Measurements from ENCODE around the gene EMC8. TPM values are rescaled to one million over a fixed set of nuclear protein-coding genes. Genes with fewer than 3 reads are reported as not detected.

The EMC8 gene
- total and polyA plus RNA-seq, 3 experiments from 2014 or later = 27.6 to 56.2 (median 52.2) TPM

DNA sequence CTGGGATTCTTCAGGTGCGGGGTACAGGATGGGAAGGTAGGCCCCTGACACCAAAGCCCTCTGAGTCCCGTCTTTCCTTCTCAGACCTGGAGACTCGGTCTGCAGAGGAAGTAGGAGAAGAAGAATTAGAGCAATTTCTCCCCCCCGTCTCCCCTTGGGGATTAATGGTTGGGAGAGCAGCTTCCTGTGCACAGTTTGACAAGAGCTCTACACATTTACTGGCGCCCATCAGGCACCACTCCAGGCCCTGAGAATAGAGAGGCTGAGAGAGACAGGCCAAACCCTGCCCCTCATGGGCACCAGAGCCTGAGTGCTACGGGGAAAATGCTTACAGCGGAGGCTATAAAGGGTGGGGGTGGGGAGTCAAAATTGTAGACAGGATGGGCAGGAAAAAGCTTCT is 44.9 kb downstream of the EMC8 start:
- H3K27ac ChIP-seq (ENCODE audit: low read depth, low read length) = no peak overlapping the region
- H3K4me3 Mint-ChIP-seq = no peak overlapping the region
- H3K4me1 ChIP-seq (ENCODE audit: insufficient read depth, low read length) = no peaks in the 10 kb centered on the region
- H3K4me1 Mint-ChIP-seq = peaks cover 7 to 30% (median 11%) of the 10 kb centered on the region in 3 donors
- no peaks in the 10 kb centered on the region for H3K9me3 Mint-ChIP-seq
- no peak overlapping the region for H3K4me3 ChIP-seq (ENCODE audit: low read length)
- no peak for DNase-seq
- H3K36me3 Mint-ChIP-seq = peaks cover 0 to 1% (median 0%) of the 10 kb centered on the region in 3 donors
- peak overlapping the region in 1 of 8 donors; percentile 40 for H3K27ac Mint-ChIP-seq
- ChIA-PET POLR2A (no interaction called here), CTCF (interaction anchor here (0.6 kb wide), 1 partner anchor 210 kb away, joined by 4 read pairs; no protein-coding TSS in a partner anchor)
- no peaks in the 10 kb centered on the region for H3K36me3 ChIP-seq (ENCODE audit: insufficient read depth, low read length)
- peaks cover 26 to 51% of the 10 kb centered on the region in 2 donors for H3K27me3 Mint-ChIP-seq
- H3K9me3 ChIP-seq (ENCODE audit: low read length) = no peaks in the 10 kb centered on the region
- H3K27me3 ChIP-seq (ENCODE audit: insufficient read depth, low read length, poor library complexity, severe bottlenecking) = peaks cover 20% of the 10 kb centered on the region

DNA sequence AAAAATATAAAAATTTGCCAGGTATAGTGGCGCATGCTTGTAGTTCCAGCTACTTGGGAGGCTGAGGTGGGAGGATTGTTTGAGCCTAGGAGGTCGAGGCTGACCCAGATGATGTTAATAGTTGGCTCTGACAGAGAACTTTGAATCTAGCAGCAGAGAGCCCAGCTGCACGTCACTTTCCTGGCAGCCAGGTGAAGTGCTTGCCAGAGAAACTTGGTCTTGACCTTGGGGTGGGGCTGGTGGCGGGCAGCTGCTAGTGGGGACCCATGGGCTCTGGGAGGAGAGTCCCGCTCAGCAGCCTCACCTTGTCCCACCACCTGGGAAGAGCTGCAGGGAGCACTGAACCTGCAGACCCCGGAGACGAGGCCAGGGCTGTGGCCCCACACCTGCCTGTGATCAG is 45.4 kb downstream of the EMC8 start:
- ChIA-PET CTCF (interaction anchor here (0.6 kb wide), 1 partner anchor 209 kb away, joined by 4 read pairs; no protein-coding TSS in a partner anchor), POLR2A (no interaction called here)
- no peak overlapping the region for H3K4me3 ChIP-seq (ENCODE audit: low read length)
- Mint-ChIP-seq H3K27me3 (peaks cover 22 to 46% of the 10 kb centered on the region in 2 donors), H3K9me3 (no peaks in the 10 kb centered on the region), H3K4me3 (peak overlapping the region in 1 of 7 donors; percentile 68), H3K36me3 (peaks cover 0 to 1% (median 0%) of the 10 kb centered on the region in 3 donors), H3K27ac (no peak overlapping the region), H3K4me1 (peaks cover 6 to 27% (median 8%) of the 10 kb centered on the region in 3 donors)
- H3K9me3 ChIP-seq (ENCODE audit: low read length) = no peaks in the 10 kb centered on the region
- no peaks in the 10 kb centered on the region for H3K4me1 ChIP-seq (ENCODE audit: insufficient read depth, low read length)
- peaks cover 20% of the 10 kb centered on the region for H3K27me3 ChIP-seq (ENCODE audit: insufficient read depth, low read length, poor library complexity, severe bottlenecking)
- H3K36me3 ChIP-seq (ENCODE audit: insufficient read depth, low read length) = no peaks in the 10 kb centered on the region
- DNase-seq = no peak
- no peak overlapping the region for H3K27ac ChIP-seq (ENCODE audit: low read depth, low read length)

DNA sequence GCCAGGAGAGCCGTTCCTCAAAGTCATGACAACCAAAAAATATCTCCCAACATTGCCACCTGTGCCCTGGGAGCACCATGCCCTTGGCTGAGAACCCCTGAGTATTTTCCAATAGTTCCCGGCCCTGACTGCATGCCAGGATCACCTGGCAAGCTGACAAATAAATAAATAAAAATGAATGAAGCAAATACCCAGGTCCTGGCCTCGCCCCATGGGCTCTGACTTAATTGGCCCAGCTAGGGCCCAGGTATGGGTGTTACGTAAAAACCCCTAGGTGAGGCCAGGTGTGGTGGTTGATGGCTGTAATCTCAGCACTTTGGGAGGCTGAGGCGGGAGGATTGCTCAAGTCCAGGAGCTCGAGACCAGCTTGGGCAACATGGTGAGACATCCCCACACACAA is 45.8 kb downstream of the EMC8 start:
- H3K27me3 Mint-ChIP-seq = peaks cover 22 to 45% of the 10 kb centered on the region in 2 donors
- CTCF ChIA-PET = no interaction called here
- Histone ChIP-seq H3K4me3 (ENCODE audit: low read length) (no peak overlapping the region), H3K4me1 (ENCODE audit: insufficient read depth, low read length) (no peaks in the 10 kb centered on the region), H3K36me3 (ENCODE audit: insufficient read depth, low read length) (no peaks in the 10 kb centered on the region), H3K9me3 (ENCODE audit: low read length) (no peaks in the 10 kb centered on the region), H3K27ac (ENCODE audit: low read depth, low read length) (no peak overlapping the region), H3K27me3 (ENCODE audit: insufficient read depth, low read length, poor library complexity, severe bottlenecking) (peaks cover 20% of the 10 kb centered on the region)
- no peaks in the 10 kb centered on the region for H3K9me3 Mint-ChIP-seq
- H3K27ac Mint-ChIP-seq = no peak overlapping the region
- H3K4me1 Mint-ChIP-seq = peaks cover 4 to 23% (median 6%) of the 10 kb centered on the region in 3 donors
- no peak for DNase-seq
- H3K4me3 Mint-ChIP-seq = peak overlapping the region in 1 of 7 donors; percentile 68
- peaks cover 0 to 1% (median 0%) of the 10 kb centered on the region in 3 donors for H3K36me3 Mint-ChIP-seq
- POLR2A ChIA-PET = no interaction called here

DNA sequence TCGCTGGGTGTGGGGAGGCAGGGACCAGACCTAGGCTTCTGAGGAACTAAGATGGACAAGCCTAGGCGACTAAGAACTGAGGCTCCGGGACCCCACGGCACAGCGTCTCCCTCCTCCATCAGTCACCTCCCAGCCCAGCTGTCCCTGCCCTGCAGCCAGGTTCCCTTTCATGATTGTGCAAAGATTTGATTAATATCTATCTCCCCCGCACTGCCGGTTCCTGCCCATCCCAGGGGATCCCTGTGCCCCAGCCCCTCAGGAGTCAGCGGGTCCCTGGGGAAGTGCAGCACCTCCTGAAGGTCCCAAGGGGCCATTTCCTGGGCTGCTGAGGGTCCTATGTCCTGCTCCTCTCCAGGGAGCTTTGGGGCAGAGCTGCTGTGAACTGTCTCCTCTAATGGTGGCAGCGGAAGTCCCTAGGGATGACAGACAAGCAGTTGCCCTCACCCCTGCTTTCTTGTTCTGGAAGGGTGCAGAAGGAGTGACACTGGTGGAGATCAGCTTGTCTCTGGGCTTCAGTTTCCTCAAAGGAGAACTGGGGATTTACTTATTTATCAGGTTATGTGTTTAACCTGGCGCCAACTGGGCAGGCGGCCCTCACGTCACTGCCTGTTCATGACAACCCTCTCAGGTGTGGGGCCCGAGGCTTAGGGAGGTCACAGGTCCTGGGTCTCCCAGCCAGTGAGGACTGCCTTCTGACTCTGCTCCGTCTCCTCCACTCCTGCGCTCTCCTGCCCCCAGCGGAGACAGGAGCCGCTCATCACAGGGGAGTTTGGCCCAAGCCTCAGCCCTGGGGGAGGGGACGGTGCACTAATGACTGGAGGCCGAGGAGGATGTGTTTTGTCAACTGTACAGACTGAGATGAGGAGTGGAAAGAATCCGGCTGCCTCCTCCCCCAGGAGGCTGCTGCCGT is 46.6 kb downstream of the EMC8 start:
- Mint-ChIP-seq H3K4me3 (peak overlapping the region in 1 of 7 donors; percentile 56), H3K27me3 (peaks cover 24 to 42% of the 10 kb centered on the region in 2 donors), H3K9me3 (no peaks in the 10 kb centered on the region), H3K36me3 (peaks cover 0 to 1% (median 0%) of the 10 kb centered on the region in 3 donors), H3K4me1 (peaks cover 4 to 23% (median 6%) of the 10 kb centered on the region in 3 donors), H3K27ac (peak overlapping the region in 1 of 8 donors; percentile 24)
- Histone ChIP-seq H3K27ac (ENCODE audit: low read depth, low read length) (no peak overlapping the region), H3K27me3 (ENCODE audit: insufficient read depth, low read length, poor library complexity, severe bottlenecking) (peaks cover 20% of the 10 kb centered on the region), H3K36me3 (ENCODE audit: insufficient read depth, low read length) (no peaks in the 10 kb centered on the region), H3K9me3 (ENCODE audit: low read length) (no peaks in the 10 kb centered on the region), H3K4me3 (ENCODE audit: low read length) (no peak overlapping the region), H3K4me1 (ENCODE audit: insufficient read depth, low read length) (no peaks in the 10 kb centered on the region)
- ChIA-PET CTCF (interaction anchor here (1.1 kb wide), 1 partner anchor 34 kb away, joined by 3 read pairs; no protein-coding TSS in a partner anchor), POLR2A (no interaction called here)
- no peak for DNase-seq

DNA sequence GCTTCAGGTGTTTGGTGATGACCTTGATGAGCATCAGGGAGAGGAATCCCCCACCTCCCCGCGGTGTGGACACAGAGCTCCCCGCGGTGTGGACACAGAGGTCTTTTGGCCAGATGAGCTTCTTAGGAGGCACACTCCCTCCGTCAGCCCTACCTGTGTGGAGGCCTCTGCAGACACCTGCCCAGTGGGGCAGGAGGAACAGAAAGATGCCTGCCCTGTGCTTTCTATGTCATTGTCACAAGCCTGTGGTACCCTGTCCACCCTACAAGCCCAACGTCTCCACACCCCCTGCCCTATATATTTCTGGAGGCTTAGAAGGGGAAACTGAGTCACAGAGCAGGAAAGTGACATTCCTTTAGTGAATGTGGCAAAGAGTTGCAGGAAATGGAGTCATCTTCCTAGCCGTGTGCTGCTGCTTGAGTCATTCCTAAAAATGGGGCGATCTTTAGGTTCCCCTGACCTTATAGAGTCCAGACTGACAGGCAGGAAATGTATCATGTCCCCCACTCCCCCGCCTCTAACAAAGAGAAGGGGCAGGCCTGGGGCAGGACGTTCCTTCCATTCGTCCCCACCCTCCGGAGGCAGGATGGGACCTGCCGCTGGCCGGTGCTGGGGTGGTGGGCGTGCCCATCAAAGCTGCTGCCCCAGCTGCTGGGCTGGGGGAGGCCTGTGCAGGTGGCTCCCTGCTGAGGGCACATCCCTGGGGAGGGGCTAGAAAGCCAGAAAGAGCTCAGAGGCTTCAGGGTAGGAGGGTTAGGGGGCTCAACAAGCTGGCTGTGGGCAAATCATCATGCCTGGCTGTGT is 47.4 kb downstream of the EMC8 start:
- Mint-ChIP-seq H3K4me3 (peak overlapping the region in 6 of 7 donors; percentile 20 to 81 (median 52)), H3K9me3 (no peaks in the 10 kb centered on the region), H3K4me1 (peaks cover 6 to 22% (median 6%) of the 10 kb centered on the region in 3 donors), H3K27ac (peak overlapping the region in 1 of 8 donors; percentile 46), H3K27me3 (peaks cover 26 to 37% of the 10 kb centered on the region in 2 donors), H3K36me3 (peaks cover 0 to 1% (median 0%) of the 10 kb centered on the region in 3 donors)
- CTCF ChIA-PET = interaction anchor here (1.1 to 1.6 kb wide), 3 partner anchors 11 to 35 kb away, joined by 3 read pairs; no protein-coding TSS in a partner anchor
- peaks cover 20% of the 10 kb centered on the region for H3K27me3 ChIP-seq (ENCODE audit: insufficient read depth, low read length, poor library complexity, severe bottlenecking)
- no peaks in the 10 kb centered on the region for H3K4me1 ChIP-seq (ENCODE audit: insufficient read depth, low read length)
- H3K36me3 ChIP-seq (ENCODE audit: insufficient read depth, low read length) = no peaks in the 10 kb centered on the region
- no peak overlapping the region for H3K4me3 ChIP-seq (ENCODE audit: low read length)
- POLR2A ChIA-PET = no interaction called here
- no peak overlapping the region for H3K27ac ChIP-seq (ENCODE audit: low read depth, low read length)
- no peak for DNase-seq
- H3K9me3 ChIP-seq (ENCODE audit: low read length) = no peaks in the 10 kb centered on the region

DNA sequence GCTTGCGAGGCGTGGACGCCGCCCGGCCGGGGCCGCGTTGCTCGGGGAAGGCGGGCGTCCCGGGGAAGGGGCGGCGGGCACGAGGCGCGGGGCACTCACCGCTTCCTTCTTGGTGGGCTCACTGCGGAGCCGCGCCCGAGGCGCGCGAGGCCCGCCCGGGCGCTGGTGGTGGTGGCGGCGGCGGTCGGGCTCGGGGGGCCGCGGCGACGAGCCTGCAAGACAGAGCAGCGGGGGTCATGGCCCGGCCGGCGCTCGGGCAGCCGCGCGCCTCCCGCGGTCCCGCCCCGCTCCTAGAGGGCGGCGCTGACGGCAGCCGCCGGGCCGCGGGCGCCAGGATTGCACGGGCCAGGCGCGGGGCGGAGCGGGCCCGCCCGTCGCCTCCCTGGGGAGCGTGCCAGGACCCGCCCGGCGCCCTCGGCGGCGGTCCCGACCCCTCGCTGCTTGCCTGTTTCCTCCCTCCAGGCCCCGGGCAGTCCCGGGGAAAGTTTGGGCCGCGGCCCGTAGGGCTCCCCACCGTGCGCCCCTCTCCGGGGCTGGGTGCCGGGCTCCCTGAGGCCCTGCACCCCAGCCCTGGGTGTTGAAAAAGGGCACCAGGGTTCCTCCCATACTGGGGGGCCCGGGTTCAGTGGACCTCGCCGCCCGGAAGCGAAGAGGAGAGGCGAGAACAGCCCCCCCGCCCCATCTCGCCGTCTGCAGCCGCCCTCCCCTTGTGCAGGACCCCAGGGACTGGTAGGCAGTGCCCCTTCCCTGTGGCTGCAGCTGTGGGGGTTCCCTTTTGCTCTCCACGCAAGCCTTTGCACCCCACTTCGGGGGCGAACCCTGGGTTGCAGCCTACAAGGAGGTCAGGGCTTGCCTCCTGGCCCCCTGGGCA is 48.3 kb downstream of the EMC8 start, which contains the start of gene C16orf74:
Gene C16orf74 (minus strand): TSS at position 270 of the 871 bp plus-strand sequence. CDS start 15,879 bp downstream, outside the sequence.
- Histone ChIP-seq H3K4me3 (ENCODE audit: low read length) (peak within 1 kb of the TSS; percentile 8), H3K4me1 (ENCODE audit: insufficient read depth, low read length) (no peaks in the 10 kb centered on the region), H3K27ac (ENCODE audit: low read depth, low read length) (no peak within 1 kb of the TSS), H3K9me3 (ENCODE audit: low read length) (no peaks in the 10 kb centered on the region), H3K36me3 (ENCODE audit: insufficient read depth, low read length) (no peaks in the 10 kb centered on the region), H3K27me3 (ENCODE audit: insufficient read depth, low read length, poor library complexity, severe bottlenecking) (peaks cover 25% of the 10 kb centered on the region)
- Mint-ChIP-seq H3K4me3 (peak within 1 kb of the TSS; percentile 73 to 90 (median 84)), H3K27me3 (peaks cover 24 to 35% of the 10 kb centered on the region in 2 donors), H3K36me3 (peaks cover 0 to 1% (median 0%) of the 10 kb centered on the region in 3 donors), H3K9me3 (no peaks in the 10 kb centered on the region), H3K27ac (peak within 1 kb of the TSS in 1 of 8 donors; percentile 46), H3K4me1 (peaks cover 6 to 20% (median 7%) of the 10 kb centered on the region in 3 donors)
- ChIA-PET POLR2A (no interaction called here), CTCF (interaction anchor here (1.1 to 1.6 kb wide), 3 partner anchors 10 to 34 kb away, joined by 3 read pairs; no protein-coding TSS in a partner anchor)
- DNase-seq = peak in 1 of 5 donors; percentile 17

All from CD8-positive, alpha-beta memory T cell (primary cell).